Measurements from ENCODE around the gene LYZ.

Gene LYZ

GRCh38 chr12:69338936-69339335 is 9.2 kb upstream of the LYZ start:
- DNase-seq (ENCODE audit: low read depth, low spot score) = no peak

- no peak for DNase-seq (ENCODE audit: low read depth, low spot score)
Observed at GRCh38 chr12:69339999-69340398, 8.2 kb upstream of the LYZ start.

- peak; percentile 36 for DNase-seq (ENCODE audit: low read depth, low spot score)
Observed at GRCh38 chr12:69341328-69341727, 6.9 kb upstream of the LYZ start.

- no peak for DNase-seq (ENCODE audit: low read depth, low spot score)
Observed at GRCh38 chr12:69342421-69342820, 5.8 kb upstream of the LYZ start.

GRCh38 chr12:69343357-69343756 is 4.8 kb upstream of the LYZ start:
- DNase-seq (ENCODE audit: low read depth, low spot score) = no peak

GRCh38 chr12:69343885-69344612 is 4.1 kb upstream of the LYZ start:
- no peak for DNase-seq (ENCODE audit: low read depth, low spot score)

GRCh38 chr12:69345077-69345476 is 3.1 kb upstream of the LYZ start:
- no peak for DNase-seq (ENCODE audit: low read depth, low spot score)

GRCh38 chr12:69345742-69346141 is 2.4 kb upstream of the LYZ start:
- DNase-seq (ENCODE audit: low read depth, low spot score) = no peak

GRCh38 chr12:69350002-69350626 is 1.9 kb downstream of the LYZ start:
- no peak for DNase-seq (ENCODE audit: low read depth, low spot score)

- DNase-seq (ENCODE audit: low read depth, low spot score) = no peak
Observed at GRCh38 chr12:69350777-69351176, 2.6 kb downstream of the LYZ start.

GRCh38 chr12:69351462-69352236 is 3.5 kb downstream of the LYZ start:
- DNase-seq (ENCODE audit: low read depth, low spot score) = no peak

GRCh38 chr12:69352904-69353303 is 4.7 kb downstream of the LYZ start:
- DNase-seq (ENCODE audit: low read depth, low spot score) = no peak

GRCh38 chr12:69354172-69354555 is 6.0 kb downstream of the LYZ start:
- no peak for DNase-seq (ENCODE audit: low read depth, low spot score)

- DNase-seq (ENCODE audit: low read depth, low spot score) = no peak
Observed at GRCh38 chr12:69354556-69355187, 6.5 kb downstream of the LYZ start.

- DNase-seq (ENCODE audit: low read depth, low spot score) = no peak
Observed at GRCh38 chr12:69355363-69356028, 7.3 kb downstream of the LYZ start.

GRCh38 chr12:69359531-69360347 is 11.6 kb downstream of the LYZ start, which contains the start of gene YEATS4:
Gene YEATS4, plus strand, starts transcription at chr12:69359743. Its CDS starts 230 bp downstream, at chr12:69359973.
- peak; percentile 95 for DNase-seq (ENCODE audit: low read depth, low spot score)

- DNase-seq (ENCODE audit: low read depth, low spot score) = no peak
Observed at GRCh38 chr12:69360348-69360672, 12.1 kb downstream of the LYZ start.

GRCh38 chr12:69366796-69367195 is 18.6 kb downstream of the LYZ start:
- no peak for DNase-seq (ENCODE audit: low read depth, low spot score)

- no peak for DNase-seq (ENCODE audit: low read depth, low spot score)
Observed at GRCh38 chr12:69368171-69368570, 20.0 kb downstream of the LYZ start.

GRCh38 chr12:69383074-69383473 is 34.9 kb downstream of the LYZ start:
- no peak for DNase-seq (ENCODE audit: low read depth, low spot score)

GRCh38 chr12:69385038-69385437 is 36.9 kb downstream of the LYZ start:
- no peak for DNase-seq (ENCODE audit: low read depth, low spot score)

Data from astrocyte of the hippocampus (primary cell).